Suppressor macrophage treated with lipopolysaccharide for 1 hour (primary cell): ENCODE measurements around the gene KIFC3.
"Not testable (repeated sequence)": the region's sequence is repeated elsewhere in the genome, so short reads cannot be mapped to it uniquely, and the experiment has no call there.

Experiments
- DNase-seq, 3 donors: peaks; one replicate each; pipeline ENCODE4 v3.0.0-alpha.2; 2020 to 2022

Gene KIFC3

GRCh38 chr16:57750796-57751538 lies 51.3 kb downstream of the KIFC3 start:
- DNase-seq, result no peak

- no peak for DNase-seq
Observed at GRCh38 chr16:57749856-57750452, 52.3 kb downstream of the KIFC3 start.

DNA sequence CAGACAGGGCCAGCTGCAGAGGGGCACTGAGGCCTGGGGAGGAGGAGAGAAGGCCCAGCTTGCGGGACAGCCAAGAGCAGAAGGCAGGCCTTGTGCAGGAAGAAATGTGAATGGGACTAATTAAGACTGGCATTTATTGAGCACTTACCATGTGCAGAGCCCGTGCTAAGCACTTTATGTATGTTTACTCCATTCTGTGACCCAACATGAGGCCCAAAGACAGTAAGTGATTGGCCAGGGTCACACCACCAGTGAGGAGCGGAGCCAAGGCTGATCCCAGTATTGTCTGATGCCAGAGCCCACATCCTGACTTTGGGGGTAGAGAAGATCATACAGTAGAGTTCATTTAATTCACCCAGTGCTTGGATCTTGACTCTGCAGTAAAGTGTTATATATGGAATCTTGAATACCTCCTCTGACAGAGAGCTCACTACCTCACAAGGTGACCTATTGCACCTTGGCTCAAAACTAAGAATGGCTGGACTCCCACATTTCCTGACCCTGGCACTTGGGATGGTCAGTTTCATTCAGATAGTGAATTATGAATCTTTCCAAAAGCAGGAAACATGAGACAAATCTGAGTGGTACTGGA lies 53.1 kb downstream of the KIFC3 start:
- no peak for DNase-seq

DNA sequence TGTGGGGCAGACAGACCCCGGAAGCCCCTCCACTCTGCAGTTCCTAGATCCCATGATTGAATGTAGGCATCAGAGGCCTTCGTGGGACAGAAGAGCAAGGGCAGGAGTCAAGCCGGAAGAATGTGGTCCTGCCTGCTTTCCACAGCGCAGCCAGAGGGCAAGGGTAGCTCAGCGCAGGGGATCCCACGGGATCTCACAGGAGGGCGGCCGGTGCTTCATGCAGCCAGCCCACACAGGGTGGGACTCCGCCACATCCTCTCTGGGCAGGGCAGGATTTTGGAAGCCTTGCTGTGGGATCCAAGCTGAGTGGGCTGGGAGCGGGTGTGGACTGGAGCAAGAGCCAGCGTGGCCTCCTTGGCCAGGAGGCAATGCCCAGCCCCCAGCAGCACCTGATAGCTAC lies 53.7 kb downstream of the KIFC3 start:
- no peak for DNase-seq

DNA sequence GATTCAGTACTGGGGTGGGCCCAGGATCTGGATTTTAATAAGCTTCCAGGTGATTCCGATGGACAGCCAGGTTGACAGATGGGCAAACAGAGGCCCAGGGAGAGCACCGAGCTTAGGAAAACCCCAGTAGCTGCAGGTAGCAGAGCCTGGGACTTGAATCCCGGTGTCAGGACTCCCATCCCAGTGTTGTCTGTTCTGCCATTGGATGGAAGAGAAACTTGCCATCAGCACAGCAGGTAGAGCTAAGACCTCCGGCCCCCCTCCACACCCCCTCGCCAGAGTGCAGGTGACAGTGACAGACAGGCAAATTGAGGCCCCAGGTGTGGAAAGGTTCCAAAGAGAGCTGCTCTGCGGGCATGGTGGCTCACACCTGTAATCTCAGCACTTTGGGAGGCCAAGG lies 54.3 kb downstream of the KIFC3 start:
- no peak for DNase-seq

DNA sequence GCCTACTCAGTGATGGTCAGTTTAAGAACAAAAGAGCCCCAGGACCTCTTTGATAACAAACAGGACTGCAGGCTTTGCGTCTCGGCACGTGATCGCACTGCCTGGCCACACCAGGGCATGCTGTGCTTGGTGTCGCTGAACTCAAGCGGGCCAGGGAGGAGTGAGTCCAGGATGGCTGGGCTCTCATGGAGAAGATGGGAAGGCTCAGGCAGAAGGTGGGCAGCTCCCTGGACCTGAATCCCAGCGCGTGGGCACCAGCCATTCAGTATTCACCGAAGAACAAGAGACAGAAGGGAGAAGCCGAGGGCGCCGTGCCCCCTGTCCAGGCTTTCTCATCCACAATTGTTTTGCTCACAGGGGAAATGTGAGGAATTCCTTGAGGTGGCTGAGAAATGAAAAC lies 54.8 kb downstream of the KIFC3 start:
- DNase-seq, result no peak

DNA sequence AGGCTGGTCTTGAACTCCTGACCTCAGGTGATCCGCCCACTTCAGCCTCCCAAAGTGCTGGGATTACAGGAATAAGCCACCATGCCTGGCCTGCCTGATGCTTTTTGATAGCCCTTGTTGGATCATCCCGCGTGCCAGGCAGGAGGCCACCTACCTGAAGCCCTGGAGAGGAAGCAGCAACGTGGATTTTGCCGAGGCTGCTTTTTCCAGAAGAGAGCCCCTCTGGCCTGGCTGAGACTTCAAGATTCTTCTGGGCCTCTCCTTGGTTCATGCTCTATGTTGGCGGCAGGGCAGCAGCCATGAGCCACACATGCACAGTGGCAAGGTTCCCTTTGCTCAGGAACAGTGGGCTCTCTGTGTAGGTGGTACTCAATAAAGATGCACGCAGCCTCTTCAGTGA lies 55.2 kb downstream of the KIFC3 start:
- DNase-seq, result no peak

DNA sequence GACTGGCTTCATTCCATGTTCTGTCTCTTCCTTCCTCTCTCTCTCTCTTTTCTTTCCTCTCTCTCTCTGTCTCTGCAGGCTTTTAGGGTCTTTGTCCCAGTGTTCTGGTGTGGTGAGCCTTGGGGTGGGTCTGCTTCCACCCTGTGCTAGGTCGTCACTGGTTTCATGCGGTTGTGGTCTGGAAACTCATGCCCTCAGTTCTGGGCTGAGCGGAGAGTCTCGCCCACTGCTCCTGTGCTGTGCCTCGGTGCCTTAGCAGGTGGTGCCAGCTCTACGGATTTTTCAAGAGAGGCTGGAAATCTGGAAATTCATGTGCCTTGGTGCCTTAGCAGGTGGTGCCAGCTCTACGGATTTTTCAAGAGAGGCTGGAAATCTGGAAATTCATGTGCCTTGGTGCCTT lies 56.0 kb downstream of the KIFC3 start:
- DNase-seq, result not testable (repeated sequence)

DNA sequence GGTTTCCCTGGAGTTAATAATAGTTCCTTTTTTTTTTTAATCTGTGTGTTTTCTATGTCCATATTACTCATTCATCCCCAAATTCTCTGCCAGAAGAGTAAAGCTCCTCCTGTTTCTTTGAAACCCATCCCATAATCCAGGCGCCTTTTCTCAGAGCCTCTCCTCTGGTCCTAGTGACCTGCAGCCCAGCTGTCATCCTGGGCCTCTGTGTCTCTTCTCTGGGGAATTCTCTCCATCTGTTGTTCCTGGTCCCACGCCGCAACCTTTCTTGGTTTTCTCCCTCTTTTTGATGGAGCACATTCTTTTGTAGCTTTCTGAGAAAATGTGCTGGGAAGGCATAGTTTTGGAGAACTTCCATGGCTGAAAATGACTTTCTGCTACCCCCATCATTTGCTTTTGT lies 56.5 kb downstream of the KIFC3 start:
- no peak for DNase-seq

DNA sequence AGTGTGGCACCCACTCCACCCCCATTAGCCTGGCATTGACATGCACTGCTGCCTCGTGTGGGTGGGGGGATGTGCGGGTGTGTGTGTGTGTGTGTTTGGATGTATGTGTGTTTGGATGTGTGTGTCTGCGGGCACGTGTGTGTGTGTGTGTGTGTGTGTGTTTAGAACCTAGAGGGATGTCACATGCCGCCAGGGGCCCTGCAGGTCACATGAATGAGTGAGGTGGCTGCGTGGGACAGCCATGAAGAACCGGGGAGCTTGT lies 57.7 kb downstream of the KIFC3 start:
- no peak for DNase-seq

DNA sequence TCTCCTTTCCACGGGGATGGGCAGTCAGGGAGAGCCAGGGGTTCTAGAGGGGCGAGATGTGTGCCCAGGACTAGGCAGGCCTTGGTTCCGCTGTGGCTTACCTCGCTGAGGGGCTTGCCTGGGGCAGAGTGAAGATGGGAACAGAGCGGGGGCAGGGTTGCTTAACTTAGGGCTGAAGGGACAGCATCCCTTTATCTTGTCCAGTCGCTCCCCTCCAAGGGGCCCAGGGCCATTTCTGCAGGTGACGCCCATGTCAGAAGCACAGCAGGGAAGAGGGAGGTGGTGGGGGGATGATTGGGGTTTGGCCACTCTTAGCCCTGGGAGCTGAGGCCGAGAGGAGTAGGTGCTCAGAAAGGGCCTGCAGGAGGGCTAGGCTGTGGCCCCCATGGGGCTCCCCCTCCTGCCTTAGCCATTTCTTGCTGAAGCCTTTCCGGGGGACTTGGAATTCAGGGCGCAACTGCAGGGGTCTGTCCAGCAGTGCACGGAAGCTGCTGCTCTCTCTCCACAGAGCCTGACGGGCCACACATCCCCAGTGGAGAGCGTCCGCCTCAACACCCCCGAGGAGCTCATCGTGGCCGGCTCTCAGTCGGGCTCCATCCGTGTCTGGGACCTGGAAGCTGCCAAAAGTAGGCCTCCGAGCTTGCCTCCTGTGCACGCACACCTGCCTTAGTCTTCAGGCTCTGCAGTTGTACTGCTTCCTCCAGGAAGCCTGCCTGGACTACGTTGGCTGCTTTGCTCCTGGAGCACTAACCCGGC lies 58.2 kb downstream of the KIFC3 start:
- no peak for DNase-seq

DNA sequence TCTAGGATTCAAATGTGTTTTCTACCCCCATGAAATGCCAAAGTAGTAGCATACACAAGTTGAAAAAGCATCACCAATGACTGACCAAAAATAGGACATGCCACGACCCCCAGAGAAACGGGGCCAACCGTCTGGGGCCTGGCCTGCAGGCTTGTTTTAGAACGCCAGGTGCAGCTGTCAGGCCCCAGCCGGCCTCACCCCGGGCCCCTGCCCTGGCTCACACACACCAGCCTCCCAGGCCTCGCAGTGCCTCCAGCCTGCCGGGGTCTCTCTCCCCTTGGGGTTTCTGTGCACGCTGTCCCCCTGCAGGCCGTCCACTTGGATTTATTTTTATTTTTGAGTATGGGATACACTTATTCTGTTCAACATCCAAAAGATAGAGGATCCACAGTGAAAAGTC lies 58.8 kb downstream of the KIFC3 start:
- no peak for DNase-seq

DNA sequence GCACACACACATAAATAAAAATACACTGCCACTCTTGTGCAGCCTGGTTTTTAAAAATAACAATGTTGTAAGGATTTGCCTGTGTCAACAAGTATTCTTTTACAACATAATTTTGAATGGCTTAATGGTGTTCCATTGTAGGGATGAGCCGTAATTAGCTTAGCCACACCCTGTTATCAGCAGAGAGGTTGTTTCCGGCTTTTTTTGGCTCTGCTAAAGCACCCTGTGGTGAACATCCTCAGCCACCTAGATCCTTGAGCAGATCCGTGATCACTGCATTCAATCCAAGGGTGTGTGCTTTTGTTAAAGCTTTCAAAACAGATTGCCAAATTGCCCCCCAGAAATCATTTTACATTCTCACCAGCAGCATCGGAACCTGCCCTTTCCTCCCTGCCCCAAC lies 59.7 kb downstream of the KIFC3 start:
- no peak for DNase-seq

GRCh38 chr16:57741660-57742191 lies 60.6 kb downstream of the KIFC3 start:
- DNase-seq, result no peak

- no peak for DNase-seq
Observed at GRCh38 chr16:57740423-57741071, 61.7 kb downstream of the KIFC3 start.

DNA sequence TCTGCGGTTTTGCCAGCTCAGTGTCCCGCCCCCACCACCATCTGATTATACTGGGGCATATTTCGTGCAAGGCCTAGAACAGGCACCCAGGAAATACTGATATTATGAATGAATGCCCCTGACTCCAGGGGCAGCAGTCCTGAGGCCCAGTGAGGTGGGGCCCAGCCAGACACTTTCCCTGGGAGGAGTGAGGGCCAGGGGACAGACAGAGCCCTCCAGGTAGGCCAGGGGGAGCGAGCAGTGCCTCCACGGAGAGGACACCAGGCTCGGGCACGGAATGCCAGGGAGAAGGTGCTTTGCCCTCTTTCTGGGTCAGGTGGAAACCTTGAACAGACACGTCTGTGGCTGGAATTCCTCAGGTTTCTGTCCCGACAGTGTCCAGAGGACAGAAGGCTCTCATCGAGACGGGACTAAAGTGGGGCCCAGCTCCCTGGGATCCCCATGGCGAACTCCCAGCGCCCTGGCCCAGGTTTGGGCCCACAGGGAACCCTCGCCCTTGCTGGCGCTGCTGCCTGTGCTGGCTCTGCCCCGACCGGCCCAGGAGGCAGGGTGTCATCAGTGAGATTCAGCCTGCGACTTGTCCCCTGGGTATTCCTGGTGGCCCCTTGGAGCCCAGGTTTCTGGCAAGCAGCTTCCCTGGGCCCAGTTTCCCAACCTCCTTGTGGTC lies 62.4 kb downstream of the KIFC3 start:
- DNase-seq, result no peak

DNA sequence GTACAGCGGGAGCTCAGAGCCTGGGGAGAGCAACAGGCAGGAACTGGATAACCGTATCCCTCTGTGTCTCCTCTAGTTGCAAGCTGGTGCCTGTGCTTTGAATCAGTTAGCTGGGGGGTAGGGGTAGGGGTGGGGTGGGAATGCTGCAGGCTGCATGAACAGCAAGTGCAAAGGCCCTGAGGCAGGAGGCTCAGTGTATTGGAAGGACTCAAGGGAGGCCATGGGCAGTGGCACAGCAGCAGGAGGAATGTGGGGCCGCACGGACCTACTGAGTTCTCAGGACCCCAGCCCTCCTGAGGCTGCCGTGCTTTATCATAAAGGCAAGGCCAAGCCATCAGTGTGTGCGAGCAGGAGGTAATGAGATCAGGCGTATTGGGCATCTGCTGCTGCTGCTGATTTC lies 63.4 kb downstream of the KIFC3 start:
- no peak for DNase-seq

GRCh38 chr16:57736419-57737351 lies 65.6 kb downstream of the KIFC3 start:
- DNase-seq, result peak; percentile 72 to 76 (median 76)

- no peak for DNase-seq
Observed at GRCh38 chr16:57735755-57736418, 66.4 kb downstream of the KIFC3 start, which contains the start of gene KATNB1. KATNB1 (plus strand) TSS chr16:57735770; CDS start chr16:57737244, 1,474 bp downstream.

DNA sequence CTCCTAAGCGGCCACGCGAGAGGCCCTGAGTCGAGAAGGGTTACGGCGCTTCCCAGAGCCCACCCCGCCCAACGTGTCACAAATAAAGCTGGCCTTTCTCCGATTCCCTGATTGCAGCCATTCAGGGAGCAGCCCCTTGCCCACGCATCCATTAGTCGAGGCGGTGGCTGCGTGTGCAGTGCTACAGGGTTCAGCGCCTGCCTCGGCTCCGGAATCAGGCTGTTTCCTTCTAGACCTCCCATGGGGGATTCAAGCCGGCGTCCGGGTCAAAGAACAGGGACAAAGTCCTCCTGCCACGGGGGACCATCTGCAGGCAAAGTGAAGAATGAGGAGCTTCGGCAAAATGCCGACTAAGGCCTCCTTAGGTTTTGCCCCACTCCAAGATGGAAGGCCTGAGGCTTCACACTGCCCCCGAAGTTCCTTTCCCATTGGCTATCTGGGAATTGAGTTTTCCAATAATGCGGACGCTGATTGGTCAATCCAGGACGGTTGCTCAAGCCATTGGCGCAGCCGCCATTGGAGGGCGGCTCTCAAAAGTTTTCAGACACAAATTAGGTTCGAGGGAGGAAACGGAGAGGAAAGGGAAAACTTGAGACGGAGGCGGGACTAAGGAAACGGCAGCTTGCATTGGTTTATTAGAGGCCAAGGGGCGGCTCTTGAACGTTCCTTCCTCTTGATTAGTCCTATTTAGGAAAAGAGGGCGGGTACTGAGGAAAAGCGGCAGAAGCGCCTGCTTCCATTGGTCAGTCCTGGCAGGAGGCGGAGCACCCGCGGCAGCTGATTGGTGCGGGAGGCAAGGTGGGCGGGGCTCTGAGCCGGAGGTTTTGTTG lies 67.2 kb downstream of the KIFC3 start:
- peak; percentile 97 to 100 (median 100) for DNase-seq
